HCT116 (cell line): ENCODE data around the gene FSHB. TPM values are rescaled to one million over a fixed set of nuclear protein-coding genes. Genes with fewer than 3 reads are reported as not detected.

Experiments used
- ATAC-seq: fragments of 200-7000 bp; cut with Tn5 transposase; 2 replicates; pipeline ENCODE4 v1.9.1; 2020; ENCODE audit warnings: mild to moderate bottlenecking, moderate library complexity
- BruUV-seq: library from RNA; stranded (reverse); fragments of 400-500 nt; replicated peaks from 2 replicates; lab custom pipeline; 2021; lab: Mats Ljungman, UMichigan
- CTCF ChIA-PET: fragments of 300-600 bp; sonication (Branson Sonifier 250); formaldehyde crosslinking; loops from one replicate; lab custom pipeline; 2021; ENCODE audit warnings: antibody characterized with exemption; lab: Charles Lee
- POLR2A ChIA-PET: fragments of 300-600, 350-600 bp; sonication (Branson Sonifier 250); formaldehyde crosslinking; loops from one replicate; lab custom pipeline; 2021; ENCODE audit warnings: antibody characterized with exemption; lab: Charles Lee
- RAD21 ChIA-PET, 2 experiments: fragments of 300-600 bp; sonication (Branson Sonifier 250); formaldehyde crosslinking; loops; one replicate each; lab custom pipeline; 2023; ENCODE audit warnings: low total read pairs in 2 of 2; ENCODE audit not compliant: uncharacterized antibody in 2 of 2, unreplicated experiment in 2 of 2, low non-redundant PET in 1 of 2; lab: Charles Lee
- DNase-seq: peaks from one replicate; pipeline ENCODE4 v3.0.0-alpha.2; 2010; ENCODE audit warnings: low read depth, low spot score
- H2AFZ ChIP-seq: fragments of 200-600 bp; shearing (Covaris generic), sonication (generic); 2 replicates; pipeline ENCODE4 v1.6.1; 2017; ENCODE audit warnings: low read depth, mixed run types, mixed read lengths, antibody characterized with exemption, low read length; ENCODE audit not compliant: poor library complexity, severe bottlenecking
- H3K27ac ChIP-seq: 2 replicates; pipeline ENCODE4 v1.5.1; 2012; ENCODE audit warnings: low read depth, low read length
- H3K27me3 ChIP-seq: fragments of 200-600 bp; sonication (generic); 2 replicates; pipeline ENCODE4 v1.6.1; 2016; ENCODE audit warnings: mixed run types, low read length, mixed read lengths; ENCODE audit not compliant: insufficient read depth
- H3K36me3 ChIP-seq, 2 experiments: fragments of 200-500 bp in 1 of 2; fragments of 200-600 bp in 1 of 2; sonication (Bioruptor generic) in 1 of 2; sonication (generic) in 1 of 2; 2 replicates each; pipeline versions ENCODE4 v1.5.1 to v1.6.1; 2014 to 2016; ENCODE audit warnings: low read length in 2 of 2, inconsistent platforms in 1 of 2, mixed read lengths in 1 of 2, mixed run types in 1 of 2; ENCODE audit not compliant: insufficient read depth in 2 of 2, control insufficient read depth in 1 of 2
- H3K4me1 ChIP-seq, 2 experiments: fragments of 200-600 bp in 1 of 2; sonication (generic) in 1 of 2; 2 replicates each; pipeline versions ENCODE4 v1.5.1 to v1.6.1; 2012 to 2017; ENCODE audit warnings: low read length in 2 of 2, inconsistent platforms in 1 of 2, mild to moderate bottlenecking in 1 of 2, mixed read lengths in 1 of 2, mixed run types in 1 of 2, moderate library complexity in 1 of 2; ENCODE audit not compliant: insufficient read depth in 2 of 2, control insufficient read depth in 1 of 2
- H3K4me2 ChIP-seq: fragments of 200-600 bp; sonication (generic); 2 replicates; pipeline ENCODE4 v1.6.1; 2017; ENCODE audit warnings: mixed run types, low read length, mixed read lengths
- H3K4me3 ChIP-seq, 2 experiments: fragments of 200-600 bp in 1 of 2; sonication (generic) in 1 of 2; replicated peaks in 1 of 2; 2 replicates each; pipeline ENCODE4 v1.5.1; 2011 to 2016; ENCODE audit warnings: low read length in 2 of 2, control low read depth in 1 of 2, low read depth in 1 of 2, mild to moderate bottlenecking in 1 of 2, mixed read lengths in 1 of 2, mixed run types in 1 of 2
- H3K79me2 ChIP-seq: fragments of 200-600 bp; sonication (generic); 2 replicates; pipeline ENCODE4 v1.6.1; 2017; ENCODE audit warnings: mild to moderate bottlenecking, mixed run types, low read length, moderate library complexity, mixed read lengths; ENCODE audit not compliant: insufficient read depth
- H3K9ac ChIP-seq: fragments of 200-600 bp; sonication (generic); 2 replicates; pipeline ENCODE4 v1.6.1; 2016; ENCODE audit warnings: low read length, mixed read lengths
- H3K9me2 ChIP-seq: fragments of 200-600 bp; sonication (generic), shearing (Covaris generic); 2 replicates; pipeline ENCODE4 v1.6.1; 2017; ENCODE audit warnings: mixed run types, mild to moderate bottlenecking, moderate library complexity; ENCODE audit not compliant: insufficient read depth
- H3K9me3 ChIP-seq, 2 experiments: fragments of 200-500 bp in 1 of 2; fragments of 200-600 bp in 1 of 2; sonication (Bioruptor generic) in 1 of 2; sonication (generic) in 1 of 2; 2 replicates each; pipeline ENCODE4 v1.6.1; 2014 to 2017; ENCODE audit warnings: low read length in 2 of 2, mixed read lengths in 2 of 2, inconsistent platforms in 1 of 2, low read depth in 1 of 2, mild to moderate bottlenecking in 1 of 2, mixed run types in 1 of 2, moderate library complexity in 1 of 2; ENCODE audit not compliant: control insufficient read depth in 1 of 2, insufficient read depth in 1 of 2
- H4K20me1 ChIP-seq: fragments of 200-600 bp; sonication (generic), shearing (Covaris generic); 2 replicates; pipeline ENCODE4 v1.6.1; 2017; ENCODE audit warnings: mixed run types, mild to moderate bottlenecking, moderate library complexity; ENCODE audit not compliant: insufficient read depth
- CBX3 ChIP-seq: IDR thresholded peaks from 2 replicates; pipeline ENCODE4 v1.6.1; 2012; ENCODE audit warnings: low read depth
- CEBPB ChIP-seq: IDR thresholded peaks from 2 replicates; pipeline ENCODE4 v1.6.1; 2012; ENCODE audit warnings: low read depth
- EGR1 ChIP-seq: IDR thresholded peaks from 2 replicates; pipeline ENCODE4 v1.6.1; 2012; ENCODE audit warnings: low read depth
- EZH2 ChIP-seq: fragments of 200-600 bp; sonication (generic); IDR thresholded peaks from 2 replicates; pipeline ENCODE4 v1.6.1; 2017; ENCODE audit warnings: antibody characterized with exemption, mixed run types
- EZH2phosphoT487 ChIP-seq: fragments of 200-600 bp; IDR thresholded peaks from 2 replicates; pipeline ENCODE4 v1.6.1; 2018; ENCODE audit warnings: antibody characterized with exemption, borderline replicate concordance
- FOSL1 ChIP-seq: IDR thresholded peaks from 2 replicates; pipeline ENCODE4 v1.6.1; 2012; ENCODE audit warnings: low read depth
- JUND ChIP-seq: IDR thresholded peaks from 2 replicates; pipeline ENCODE4 v1.6.1; 2012
- POLR2A ChIP-seq: IDR thresholded peaks from 2 replicates; pipeline ENCODE4 v1.7.0; 2011; ENCODE audit warnings: borderline replicate concordance; ENCODE audit not compliant: insufficient read depth, insufficient read length; ENCODE audit errors: extremely low read depth
- POLR2AphosphoS5 ChIP-seq: IDR thresholded peaks from 2 replicates; pipeline ENCODE4 v1.6.1; 2011; ENCODE audit warnings: mild to moderate bottlenecking, low read depth, low read length, moderate library complexity
- RAD21 ChIP-seq: IDR thresholded peaks from 2 replicates; pipeline ENCODE4 v1.6.1; 2012; ENCODE audit warnings: low read depth, mild to moderate bottlenecking
- SIN3A ChIP-seq: IDR thresholded peaks from 2 replicates; pipeline ENCODE4 v1.6.1; 2012; ENCODE audit warnings: low read depth
- SRF ChIP-seq: IDR thresholded peaks from 2 replicates; pipeline ENCODE4 v1.6.1; 2012; ENCODE audit warnings: low read depth
- TCF7L2 ChIP-seq: IDR thresholded peaks from 2 replicates; pipeline ENCODE4 v1.7.0; 2011; ENCODE audit warnings: borderline replicate concordance, inconsistent platforms; ENCODE audit not compliant: insufficient read depth, insufficient read length; ENCODE audit errors: extremely low read depth
- YY1 ChIP-seq: IDR thresholded peaks from 2 replicates; pipeline ENCODE4 v1.6.1; 2011; ENCODE audit warnings: low read length, low read depth, moderate library complexity, mild to moderate bottlenecking; ENCODE audit not compliant: insufficient replicate concordance; ENCODE audit errors: extremely low read depth
- ZFX ChIP-seq: fragments of 450-650 bp; IDR thresholded peaks from 2 replicates; pipeline ENCODE4 v1.6.1; 2017
- ZNF274 ChIP-seq: fragments of 200-500 bp; sonication (Bioruptor generic); IDR thresholded peaks from 2 replicates; pipeline ENCODE4 v1.6.1; 2014; ENCODE audit warnings: mild to moderate bottlenecking, low read depth, low read length, inconsistent platforms
- intact Hi-C: fragments of 100-400 bp; cut with micrococcal nuclease; formaldehyde crosslinking; loops from 2 replicates; pipeline ENCODE4 v1.10.0; 2022
- total RNA-seq: library from RNA; stranded (reverse); gene quantifications from one replicate; pipeline ENCODE4 v1.2.1, GENCODE V29; 2021; ENCODE audit not compliant: unreplicated experiment
- TF ChIP-seq, protein P1 (sequence below): IDR thresholded peaks from 2 replicates; pipeline ENCODE4 v1.6.1; 2012
- TF ChIP-seq, protein P2 (sequence below), 3 experiments: fragments of 200-600 bp in 1 of 3; sonication (generic) in 1 of 3; IDR thresholded peaks in 2 of 3; conservative IDR thresholded peaks in 1 of 3; 2 replicates each; pipeline ENCODE4 v1.5.1; 2012 to 2017; ENCODE audit warnings: low read depth in 2 of 3, low read length in 2 of 3, antibody characterized with exemption in 1 of 3, borderline replicate concordance in 1 of 3, control low read depth in 1 of 3, mild to moderate bottlenecking in 1 of 3, mixed read lengths in 1 of 3, mixed run types in 1 of 3, moderate library complexity in 1 of 3; ENCODE audit not compliant: insufficient read depth in 1 of 3
- TF ChIP-seq, protein P3 (sequence below): IDR thresholded peaks from 2 replicates; pipeline ENCODE4 v1.6.1; 2012; ENCODE audit warnings: low read depth
- TF ChIP-seq, protein P4 (sequence below): IDR thresholded peaks from 2 replicates; pipeline ENCODE4 v1.6.1; 2011; ENCODE audit warnings: mild to moderate bottlenecking, low read length, moderate library complexity; ENCODE audit not compliant: insufficient replicate concordance; ENCODE audit errors: extremely low read depth

The FSHB gene
- total RNA-seq, 1 experiment from 2014 or later: not detected

- H3K36me3 ChIP-seq: no peaks in the 10 kb centered on the region
- intact Hi-C loops: no loop called here
- CTCF ChIA-PET: no interaction called here
- TF ChIP-seq, protein P1, sequence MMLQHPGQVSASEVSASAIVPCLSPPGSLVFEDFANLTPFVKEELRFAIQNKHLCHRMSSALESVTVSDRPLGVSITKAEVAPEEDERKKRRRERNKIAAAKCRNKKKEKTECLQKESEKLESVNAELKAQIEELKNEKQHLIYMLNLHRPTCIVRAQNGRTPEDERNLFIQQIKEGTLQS: no peak
- no peak for TF ChIP-seq JUND
- TF ChIP-seq, protein P2, sequence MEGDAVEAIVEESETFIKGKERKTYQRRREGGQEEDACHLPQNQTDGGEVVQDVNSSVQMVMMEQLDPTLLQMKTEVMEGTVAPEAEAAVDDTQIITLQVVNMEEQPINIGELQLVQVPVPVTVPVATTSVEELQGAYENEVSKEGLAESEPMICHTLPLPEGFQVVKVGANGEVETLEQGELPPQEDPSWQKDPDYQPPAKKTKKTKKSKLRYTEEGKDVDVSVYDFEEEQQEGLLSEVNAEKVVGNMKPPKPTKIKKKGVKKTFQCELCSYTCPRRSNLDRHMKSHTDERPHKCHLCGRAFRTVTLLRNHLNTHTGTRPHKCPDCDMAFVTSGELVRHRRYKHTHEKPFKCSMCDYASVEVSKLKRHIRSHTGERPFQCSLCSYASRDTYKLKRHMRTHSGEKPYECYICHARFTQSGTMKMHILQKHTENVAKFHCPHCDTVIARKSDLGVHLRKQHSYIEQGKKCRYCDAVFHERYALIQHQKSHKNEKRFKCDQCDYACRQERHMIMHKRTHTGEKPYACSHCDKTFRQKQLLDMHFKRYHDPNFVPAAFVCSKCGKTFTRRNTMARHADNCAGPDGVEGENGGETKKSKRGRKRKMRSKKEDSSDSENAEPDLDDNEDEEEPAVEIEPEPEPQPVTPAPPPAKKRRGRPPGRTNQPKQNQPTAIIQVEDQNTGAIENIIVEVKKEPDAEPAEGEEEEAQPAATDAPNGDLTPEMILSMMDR (IDR thresholded peaks at IDR 0.05 in 2 of 3, conservative IDR thresholded peaks at IDR 0.05 in 1 of 3; ENCODE audit: borderline replicate concordance in 1 of 3, insufficient read depth in 1 of 3, low read depth in 2 of 3, low read length in 2 of 3): no peak
- no peak for TF ChIP-seq SIN3A
- no peak for TF ChIP-seq POLR2A
- no peak for TF ChIP-seq ZFX
- TF ChIP-seq EZH2: no peak
- TF ChIP-seq EZH2phosphoT487: no peak
- TF ChIP-seq POLR2AphosphoS5: no peak
- TF ChIP-seq RAD21: no peak
- no peak for TF ChIP-seq CBX3
- TF ChIP-seq, protein P3, sequence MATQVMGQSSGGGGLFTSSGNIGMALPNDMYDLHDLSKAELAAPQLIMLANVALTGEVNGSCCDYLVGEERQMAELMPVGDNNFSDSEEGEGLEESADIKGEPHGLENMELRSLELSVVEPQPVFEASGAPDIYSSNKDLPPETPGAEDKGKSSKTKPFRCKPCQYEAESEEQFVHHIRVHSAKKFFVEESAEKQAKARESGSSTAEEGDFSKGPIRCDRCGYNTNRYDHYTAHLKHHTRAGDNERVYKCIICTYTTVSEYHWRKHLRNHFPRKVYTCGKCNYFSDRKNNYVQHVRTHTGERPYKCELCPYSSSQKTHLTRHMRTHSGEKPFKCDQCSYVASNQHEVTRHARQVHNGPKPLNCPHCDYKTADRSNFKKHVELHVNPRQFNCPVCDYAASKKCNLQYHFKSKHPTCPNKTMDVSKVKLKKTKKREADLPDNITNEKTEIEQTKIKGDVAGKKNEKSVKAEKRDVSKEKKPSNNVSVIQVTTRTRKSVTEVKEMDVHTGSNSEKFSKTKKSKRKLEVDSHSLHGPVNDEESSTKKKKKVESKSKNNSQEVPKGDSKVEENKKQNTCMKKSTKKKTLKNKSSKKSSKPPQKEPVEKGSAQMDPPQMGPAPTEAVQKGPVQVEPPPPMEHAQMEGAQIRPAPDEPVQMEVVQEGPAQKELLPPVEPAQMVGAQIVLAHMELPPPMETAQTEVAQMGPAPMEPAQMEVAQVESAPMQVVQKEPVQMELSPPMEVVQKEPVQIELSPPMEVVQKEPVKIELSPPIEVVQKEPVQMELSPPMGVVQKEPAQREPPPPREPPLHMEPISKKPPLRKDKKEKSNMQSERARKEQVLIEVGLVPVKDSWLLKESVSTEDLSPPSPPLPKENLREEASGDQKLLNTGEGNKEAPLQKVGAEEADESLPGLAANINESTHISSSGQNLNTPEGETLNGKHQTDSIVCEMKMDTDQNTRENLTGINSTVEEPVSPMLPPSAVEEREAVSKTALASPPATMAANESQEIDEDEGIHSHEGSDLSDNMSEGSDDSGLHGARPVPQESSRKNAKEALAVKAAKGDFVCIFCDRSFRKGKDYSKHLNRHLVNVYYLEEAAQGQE: no peak
- TF ChIP-seq CEBPB: no peak
- TF ChIP-seq, protein P4, sequence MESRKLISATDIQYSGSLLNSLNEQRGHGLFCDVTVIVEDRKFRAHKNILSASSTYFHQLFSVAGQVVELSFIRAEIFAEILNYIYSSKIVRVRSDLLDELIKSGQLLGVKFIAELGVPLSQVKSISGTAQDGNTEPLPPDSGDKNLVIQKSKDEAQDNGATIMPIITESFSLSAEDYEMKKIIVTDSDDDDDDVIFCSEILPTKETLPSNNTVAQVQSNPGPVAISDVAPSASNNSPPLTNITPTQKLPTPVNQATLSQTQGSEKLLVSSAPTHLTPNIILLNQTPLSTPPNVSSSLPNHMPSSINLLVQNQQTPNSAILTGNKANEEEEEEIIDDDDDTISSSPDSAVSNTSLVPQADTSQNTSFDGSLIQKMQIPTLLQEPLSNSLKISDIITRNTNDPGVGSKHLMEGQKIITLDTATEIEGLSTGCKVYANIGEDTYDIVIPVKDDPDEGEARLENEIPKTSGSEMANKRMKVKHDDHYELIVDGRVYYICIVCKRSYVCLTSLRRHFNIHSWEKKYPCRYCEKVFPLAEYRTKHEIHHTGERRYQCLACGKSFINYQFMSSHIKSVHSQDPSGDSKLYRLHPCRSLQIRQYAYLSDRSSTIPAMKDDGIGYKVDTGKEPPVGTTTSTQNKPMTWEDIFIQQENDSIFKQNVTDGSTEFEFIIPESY: no peak
- no peak for TF ChIP-seq ZNF274
- no peak for TF ChIP-seq EGR1
- TF ChIP-seq TCF7L2: no peak
- no peak for TF ChIP-seq SRF
- TF ChIP-seq YY1: no peak
- TF ChIP-seq FOSL1: no peak
- TF ChIP-seq, all 23 proteins: peak for 0
- H2AFZ ChIP-seq: no peak overlapping the region
- no peaks in the 10 kb centered on the region for H4K20me1 ChIP-seq
- ATAC-seq (no peak), DNase-seq (no peak)
- no peaks in the 10 kb centered on the region for H3K9me3 ChIP-seq
- no peak overlapping the region for H3K9ac ChIP-seq
- H3K9me2 ChIP-seq: no peaks in the 10 kb centered on the region
- POLR2A ChIA-PET: no interaction called here
- H3K4me3 ChIP-seq: no peak overlapping the region
- no peaks in the 10 kb centered on the region for H3K4me1 ChIP-seq
- no TSS peak for BruUV-seq
- H3K27me3 ChIP-seq: peaks cover 3% of the 10 kb centered on the region; the same call in 1 of the 2 replicates
- H3K27ac ChIP-seq: no peak overlapping the region
- H3K79me2 ChIP-seq: no peaks in the 10 kb centered on the region
- no peak overlapping the region for H3K4me2 ChIP-seq
- RAD21 ChIA-PET: no interaction called here
Observed at GRCh38 chr11:30203850-30204249, 27.0 kb upstream of the FSHB start.
